Endometrial microvascular endothelial cells (primary cell): ENCODE data around the gene SDC4. TPM values are rescaled to one million over a fixed set of nuclear protein-coding genes. Genes with fewer than 3 reads are reported as not detected.

Experiments used
- in situ Hi-C: cut with HindIII; loops from 2 replicates; pipeline ENCODE4 v1.10.0; 2017; ENCODE audit warnings: low sequenced_read_pairs, low pct_unique_long_range_greater_than_20kb; ENCODE audit errors: inconsistent ontology term
- total RNA-seq: library from RNA; depleted of rRNA; stranded (reverse); fragments of >200 nt; gene quantifications from one replicate; pipeline ENCODE4 v1.2.3, GENCODE V29; 2015; ENCODE audit errors: inconsistent ontology term

SDC4 gene
- total RNA-seq, 1 donor from 2014 or later: 43.6 TPM

- in situ Hi-C loops: loop anchor here (25.0 kb wide), 1 partner anchor 202 kb away; no protein-coding TSS in a partner anchor
Measured at GRCh38 chr20:45288860-45289259, 59.4 kb downstream of the SDC4 start.

- in situ Hi-C loops: loop anchor here (25.0 kb wide), 1 partner anchor 201 kb away; no protein-coding TSS in a partner anchor
Measured at GRCh38 chr20:45288376-45288775, 59.8 kb downstream of the SDC4 start.

- in situ Hi-C loops: loop anchor here (25.0 kb wide), 1 partner anchor 196 kb away; no protein-coding TSS in a partner anchor
Measured at GRCh38 chr20:45283551-45284057, 64.6 kb downstream of the SDC4 start.

GRCh38 chr20:45282700-45283550, 65.3 kb downstream of the SDC4 start:
- in situ Hi-C loops: loop anchor here (25.0 kb wide), 1 partner anchor 196 kb away; no protein-coding TSS in a partner anchor

- in situ Hi-C loops: loop anchor here (25.0 kb wide), 1 partner anchor 193 kb away; no protein-coding TSS in a partner anchor
Measured at GRCh38 chr20:45279992-45280391, 68.2 kb downstream of the SDC4 start.

GRCh38 chr20:45275338-45275737, 72.9 kb downstream of the SDC4 start:
- in situ Hi-C loops: loop anchor here (25.0 kb wide), 1 partner anchor 188 kb away; no protein-coding TSS in a partner anchor

Other genes with a start within 250 kb of the SDC4 start
- gene KCNS1, start 247.3 kb downstream of the SDC4 start, total RNA-seq: not detected
- gene WFDC5, start 233.2 kb downstream of the SDC4 start, total RNA-seq: not detected
- not detected for gene WFDC12, start 224.0 kb downstream of the SDC4 start, total RNA-seq
- not detected for gene PI3, start 173.5 kb downstream of the SDC4 start, total RNA-seq
- gene SEMG1, start 141.4 kb downstream of the SDC4 start, total RNA-seq: not detected
- not detected for gene SEMG2, start 127.1 kb downstream of the SDC4 start, total RNA-seq
- gene SLPI, start 93.9 kb downstream of the SDC4 start, total RNA-seq: not detected
- gene RBPJL, start 41.6 kb downstream of the SDC4 start, total RNA-seq: not detected
- gene MATN4, start 40.1 kb downstream of the SDC4 start, total RNA-seq: not detected
- gene SYS1, start 14.7 kb upstream of the SDC4 start, total RNA-seq: 35.1 TPM
- gene TP53TG5, start 29.9 kb upstream of the SDC4 start, total RNA-seq: not detected
- gene DBNDD2, start 59.9 kb upstream of the SDC4 start, total RNA-seq: 13.8 TPM
- gene PIGT, start 67.7 kb upstream of the SDC4 start, total RNA-seq: 84.6 TPM
- gene WFDC2, start 121.3 kb upstream of the SDC4 start, total RNA-seq: not detected
- gene SPINT3, start 167.2 kb upstream of the SDC4 start, total RNA-seq: not detected
- not detected for gene WFDC6, start 191.1 kb upstream of the SDC4 start, total RNA-seq
- not detected for gene EPPIN, start 199.0 kb upstream of the SDC4 start, total RNA-seq
- gene WFDC8, start 230.9 kb upstream of the SDC4 start, total RNA-seq: not detected